Effector CD4-positive, alpha-beta T cell (primary cell): ENCODE measurements around the gene ANKRD45.
"Not testable (repeated sequence)": the region's sequence is repeated elsewhere in the genome, so short reads cannot be mapped to it uniquely, and the experiment has no call there.

Source experiments
- DNase-seq: peaks from one replicate; pipeline ENCODE4 v3.0.0-alpha.2; 2020

ANKRD45 gene

DNA sequence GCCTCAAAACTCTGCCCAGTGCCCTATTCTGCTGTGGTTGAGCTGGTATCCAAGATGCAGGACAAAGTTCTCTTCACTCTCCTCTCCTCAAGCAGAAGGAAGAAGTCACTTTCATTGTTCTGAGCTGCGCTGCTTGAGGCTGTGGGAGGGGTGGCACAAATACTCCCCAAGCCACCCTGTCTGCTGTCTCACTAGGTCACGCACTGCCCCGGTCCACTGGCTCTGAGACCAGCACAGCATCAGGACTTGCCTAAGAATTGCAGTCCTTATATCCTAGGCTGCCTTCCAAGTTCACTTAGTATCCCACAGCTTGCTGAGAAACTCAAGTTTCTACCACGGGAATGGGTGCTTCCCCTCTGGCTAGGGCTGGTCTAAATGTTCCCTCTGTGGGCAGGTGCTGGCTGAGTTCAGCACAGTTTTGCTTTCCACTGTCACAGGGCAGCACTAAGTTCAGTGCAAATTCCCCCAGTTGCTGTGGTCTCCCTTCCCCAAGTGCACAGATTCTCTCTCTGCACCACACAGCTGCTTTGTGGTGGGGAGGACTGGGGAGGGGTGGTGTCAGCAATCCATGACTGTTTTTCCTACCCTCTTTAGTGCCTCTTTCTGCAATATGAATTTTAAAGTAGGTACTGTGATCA lies 99.2 kb downstream of the ANKRD45 start:
- DNase-seq = no peak

DNA sequence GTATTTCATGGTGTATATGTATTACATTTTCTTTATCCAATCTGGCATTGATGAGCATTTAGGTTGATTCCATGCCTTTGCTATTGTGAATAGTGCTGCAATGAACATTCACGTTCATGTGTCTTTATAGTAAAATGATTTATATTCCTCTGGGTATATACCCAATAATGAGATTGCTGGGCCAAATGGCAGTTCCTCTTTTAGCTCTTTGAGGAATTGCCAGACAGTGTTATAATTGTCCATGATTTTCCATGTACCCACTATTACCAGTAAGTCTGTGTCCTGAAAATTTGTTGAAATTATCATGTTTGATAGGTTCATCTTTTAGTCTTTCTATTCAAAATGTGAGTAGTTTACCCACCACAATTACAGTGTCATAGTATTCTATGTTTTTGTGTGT lies 101.2 kb downstream of the ANKRD45 start:
- no peak for DNase-seq

- DNase-seq = not testable (repeated sequence)
Measured at GRCh38 chr1:173563846-173564245, 105.8 kb downstream of the ANKRD45 start.

DNA sequence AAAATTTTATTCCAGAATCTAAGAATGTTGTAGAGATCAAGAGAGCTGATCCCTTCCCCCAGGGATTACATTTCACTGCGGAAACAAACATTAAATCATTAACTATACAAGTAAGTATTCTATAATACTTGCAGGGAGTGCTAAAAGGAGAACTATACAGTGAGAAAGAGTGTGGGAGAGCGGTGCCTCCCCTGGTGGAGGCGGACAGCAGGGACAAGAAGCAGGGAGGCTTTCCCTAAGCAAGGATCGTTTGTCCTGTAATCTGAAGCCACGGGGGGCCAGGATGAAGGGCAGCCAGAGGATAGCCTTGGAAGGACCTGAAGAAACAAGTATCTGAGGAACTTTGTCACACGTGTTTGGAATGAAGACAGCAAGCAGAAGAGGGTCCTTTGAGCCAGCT lies 106.8 kb downstream of the ANKRD45 start:
- no peak for DNase-seq

GRCh38 chr1:173561263-173561662 lies 108.4 kb downstream of the ANKRD45 start:
- DNase-seq = no peak

GRCh38 chr1:173560285-173560880 lies 109.3 kb downstream of the ANKRD45 start:
- no peak for DNase-seq
